DOHH2 (cell line): Measurements from ENCODE around the gene IFI35.

Source experiments
- CTCF ChIP-seq: fragments of 200-600 bp; sonication (generic); IDR thresholded peaks from one replicate; pipeline ENCODE4 v1.5.1; 2014; ENCODE audit warnings: antibody characterized with exemption, mild to moderate bottlenecking, low read depth, low read length; ENCODE audit not compliant: poor library complexity, severe bottlenecking
- EZH2phosphoT487 ChIP-seq: fragments of 200-600 bp; sonication (generic); IDR thresholded peaks from 2 replicates; pipeline ENCODE4 v1.6.1; 2017; ENCODE audit warnings: borderline replicate concordance, mild to moderate bottlenecking, antibody characterized with exemption, low read length, moderate library complexity, mixed read lengths

GRCh38 chr17:42999003-42999525, 7.5 kb upstream of the IFI35 start:
- no peak for TF ChIP-seq CTCF
- TF ChIP-seq EZH2phosphoT487, result no peak
